SH-SY5Y (cell line): ENCODE measurements around the gene ADAMTSL3.

Experiments used
- GATA2 ChIP-seq: IDR thresholded peaks from 2 replicates; pipeline ENCODE4 v1.6.1; 2011; ENCODE audit warnings: mild to moderate bottlenecking, low read depth, low read length
- GATA3 ChIP-seq: IDR thresholded peaks from 2 replicates; pipeline ENCODE4 v1.6.1; 2011; ENCODE audit warnings: low read depth, mild to moderate bottlenecking, low read length, moderate library complexity

GRCh38 chr15:83793069-83793468 lies 139.1 kb downstream of the ADAMTSL3 start:
- TF ChIP-seq GATA2 (no peak), GATA3 (no peak)
